Measurements from ENCODE around the gene FXYD2.

Gene FXYD2

GRCh38 chr11:117771197-117771596 lies 53.3 kb downstream of the FXYD2 start:
- no peak overlapping the region for H3K4me3 Mint-ChIP-seq
- H3K27me3 Mint-ChIP-seq (ENCODE audit: low read depth), result peaks cover 33% of the 10 kb centered on the region
- TF ChIP-seq, protein P1, sequence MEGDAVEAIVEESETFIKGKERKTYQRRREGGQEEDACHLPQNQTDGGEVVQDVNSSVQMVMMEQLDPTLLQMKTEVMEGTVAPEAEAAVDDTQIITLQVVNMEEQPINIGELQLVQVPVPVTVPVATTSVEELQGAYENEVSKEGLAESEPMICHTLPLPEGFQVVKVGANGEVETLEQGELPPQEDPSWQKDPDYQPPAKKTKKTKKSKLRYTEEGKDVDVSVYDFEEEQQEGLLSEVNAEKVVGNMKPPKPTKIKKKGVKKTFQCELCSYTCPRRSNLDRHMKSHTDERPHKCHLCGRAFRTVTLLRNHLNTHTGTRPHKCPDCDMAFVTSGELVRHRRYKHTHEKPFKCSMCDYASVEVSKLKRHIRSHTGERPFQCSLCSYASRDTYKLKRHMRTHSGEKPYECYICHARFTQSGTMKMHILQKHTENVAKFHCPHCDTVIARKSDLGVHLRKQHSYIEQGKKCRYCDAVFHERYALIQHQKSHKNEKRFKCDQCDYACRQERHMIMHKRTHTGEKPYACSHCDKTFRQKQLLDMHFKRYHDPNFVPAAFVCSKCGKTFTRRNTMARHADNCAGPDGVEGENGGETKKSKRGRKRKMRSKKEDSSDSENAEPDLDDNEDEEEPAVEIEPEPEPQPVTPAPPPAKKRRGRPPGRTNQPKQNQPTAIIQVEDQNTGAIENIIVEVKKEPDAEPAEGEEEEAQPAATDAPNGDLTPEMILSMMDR (IDR thresholded peaks at IDR 0.05; ENCODE audit: unreplicated experiment in 3 of 3), result no peak
- peaks cover 16% of the 10 kb centered on the region for H3K4me1 Mint-ChIP-seq
- H3K27ac Mint-ChIP-seq, result no peak overlapping the region
- H3K36me3 Mint-ChIP-seq (ENCODE audit: low read depth), result peaks cover 3% of the 10 kb centered on the region
- no peaks in the 10 kb centered on the region for H3K9me3 Mint-ChIP-seq

- Mint-ChIP-seq H3K27ac (no peak overlapping the region), H3K36me3 (ENCODE audit: low read depth) (no peaks in the 10 kb centered on the region), H3K4me1 (peaks cover 16% of the 10 kb centered on the region), H3K9me3 (no peaks in the 10 kb centered on the region), H3K27me3 (ENCODE audit: low read depth) (peaks cover 21% of the 10 kb centered on the region), H3K4me3 (no peak overlapping the region)
- TF ChIP-seq, protein P1 (IDR thresholded peaks at IDR 0.05; ENCODE audit: unreplicated experiment in 3 of 3), result no peak
Measured at GRCh38 chr11:117770061-117770460, 54.5 kb downstream of the FXYD2 start.
